Muscle of leg (tissue), 11 donors: ENCODE results near the gene DNASE1L1. TPM values are rescaled to one million over a fixed set of nuclear protein-coding genes. Genes with fewer than 3 reads are reported as not detected.
"Not testable (repeated sequence)": the region's sequence is repeated elsewhere in the genome, so short reads cannot be mapped to it uniquely, and the experiment has no call there.

Experiments
- DNase-seq: peaks from one replicate; pipeline ENCODE4 v3.0.0; 2013
- H3K27ac ChIP-seq: one replicate; pipeline ENCODE4 v1.5.1; 2013; ENCODE audit warnings: mild to moderate bottlenecking, low read length, control low read depth
- H3K27me3 ChIP-seq: one replicate; pipeline ENCODE4 v1.6.1; 2013; ENCODE audit warnings: low read length; ENCODE audit not compliant: control insufficient read depth, insufficient read depth
- H3K36me3 ChIP-seq: one replicate; pipeline ENCODE4 v1.6.1; 2013; ENCODE audit warnings: low read length; ENCODE audit not compliant: control insufficient read depth, insufficient read depth
- H3K4me1 ChIP-seq: one replicate; pipeline ENCODE4 v1.6.1; 2013; ENCODE audit warnings: low read length; ENCODE audit not compliant: control insufficient read depth, insufficient read depth
- H3K4me3 ChIP-seq: one replicate; pipeline ENCODE4 v1.5.1; 2013; ENCODE audit warnings: low read length, control low read depth
- H3K9me3 ChIP-seq: replicated peaks from 2 replicates; pipeline ENCODE4 v1.6.1; 2013; ENCODE audit warnings: low read depth, low read length; ENCODE audit not compliant: control insufficient read depth
- WGBS: methylation state at CpG from one replicate; pipeline ENCODE4 v1.1.5; 2013; ENCODE audit warnings: missing lambda C conversion rate; ENCODE audit not compliant: insufficient coverage; 5-methylcytosine and 5-hydroxymethylcytosine counted together
- polyA plus RNA-seq, 8 donors: library from polyadenylated mRNA; unstranded; fragments of 120-200 nt; gene quantifications; one replicate each; pipeline versions ENCODE4 v1.2.1 to v1.2.3, GENCODE V29; 2013; ENCODE audit warnings: inconsistent platforms in 1 of 8, low replicate concordance in 1 of 8; ENCODE audit not compliant: insufficient read length in 8 of 8, insufficient read depth in 1 of 8
- total RNA-seq: library from RNA; stranded (reverse); fragments of 120-200 nt; gene quantifications from one replicate; pipeline ENCODE4 v1.2.4, GENCODE V29; 2013

Gene DNASE1L1
- total and polyA plus RNA-seq, 9 donors = 17.8 to 38.7 (median 32.6) TPM

DNA sequence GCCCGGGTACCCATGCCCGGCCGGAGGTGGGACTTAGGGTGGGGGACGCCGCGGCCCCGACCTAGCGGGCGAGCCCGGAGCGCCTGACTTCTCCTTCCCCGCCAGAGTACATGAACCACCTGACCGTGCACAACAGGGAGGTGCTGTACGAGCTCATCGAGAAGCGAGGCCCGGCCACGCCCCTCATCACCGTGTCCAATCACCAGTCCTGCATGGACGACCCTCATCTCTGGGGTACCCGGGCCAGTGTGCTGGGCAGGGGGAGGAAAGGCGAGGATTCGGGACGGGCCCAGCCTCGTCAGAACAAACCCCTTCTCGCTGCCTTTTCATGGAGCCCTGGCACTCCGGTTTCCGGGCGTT, 2.9 kb upstream of the DNASE1L1 start:
- Histone ChIP-seq H3K4me3 (peak overlapping the region; percentile 56), H3K4me1 (peaks cover 19% of the 10 kb centered on the region), H3K27ac (peak overlapping the region; percentile 76), H3K27me3 (no peaks in the 10 kb centered on the region), H3K36me3 (peaks cover 10% of the 10 kb centered on the region), H3K9me3 (peaks cover 3% of the 10 kb centered on the region)
- peak; percentile 80 for DNase-seq
- WGBS = 45% methylated on average over 23 of the region's 29 CpGs

DNA sequence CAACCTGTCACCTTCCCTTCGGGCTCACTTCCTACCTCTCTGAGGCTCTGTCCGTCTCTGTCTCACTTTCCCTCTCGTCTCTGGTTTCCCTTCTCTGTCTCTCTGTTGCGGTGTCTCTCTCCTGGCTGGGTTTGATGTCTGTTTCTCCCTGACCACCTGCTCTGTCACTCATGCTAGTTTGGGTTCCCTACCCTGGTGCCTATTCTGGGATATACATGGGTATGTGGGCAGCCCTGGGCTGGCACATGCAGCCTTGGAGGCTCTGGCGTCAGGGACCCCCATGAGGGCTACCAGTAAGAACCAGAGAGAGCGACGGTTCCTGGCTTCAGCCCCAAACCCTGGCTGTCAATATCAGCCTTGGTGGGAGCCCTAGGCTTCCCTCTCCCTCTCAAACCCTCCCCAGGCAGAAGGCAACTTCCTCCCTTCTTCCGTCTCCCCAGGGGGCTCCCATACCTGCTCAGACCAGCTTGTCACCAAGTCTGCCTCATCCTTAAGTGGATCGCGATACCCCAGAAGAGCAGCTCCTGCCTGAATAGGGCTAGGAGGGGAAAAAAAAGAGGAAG, 314 bp downstream of the DNASE1L1 start:
- no peak for DNase-seq
- Histone ChIP-seq H3K4me1 (peaks cover 19% of the 10 kb centered on the region), H3K27ac (peak overlapping the region; percentile 87), H3K27me3 (no peaks in the 10 kb centered on the region), H3K9me3 (peaks cover 5% of the 10 kb centered on the region), H3K36me3 (peaks cover 7% of the 10 kb centered on the region), H3K4me3 (peak overlapping the region; percentile 21)
- WGBS = 51% methylated on average over 7 of the region's 10 CpGs

DNA sequence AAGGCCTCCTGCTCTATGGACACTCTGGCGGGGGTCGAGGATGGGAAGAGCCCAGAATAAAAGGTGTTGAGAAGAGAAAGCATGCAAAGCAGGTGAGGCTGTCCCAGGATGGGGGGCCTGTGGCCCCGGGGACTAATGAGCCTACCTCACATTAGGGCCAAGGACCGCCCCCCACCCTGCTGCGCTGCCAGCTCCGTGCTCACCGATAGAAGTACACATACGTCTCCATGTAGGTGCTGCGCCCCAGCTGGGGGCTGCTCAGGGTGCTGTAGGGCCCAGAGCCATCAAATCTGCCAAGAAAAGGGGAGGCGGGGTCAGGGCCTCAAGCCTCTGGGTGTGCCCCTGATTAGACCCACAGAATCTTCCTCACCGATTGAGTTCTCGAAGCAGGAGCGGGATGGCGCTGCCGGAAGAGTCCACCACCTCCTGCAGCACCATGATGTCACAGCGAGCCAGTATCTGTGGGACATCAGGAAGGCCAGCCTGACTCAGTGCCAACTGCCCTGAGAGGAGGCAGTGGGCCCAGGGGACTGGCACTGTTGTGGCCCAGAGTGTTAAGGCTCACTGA, 4.3 kb downstream of the DNASE1L1 start:
- no peak for DNase-seq
- WGBS = 88% methylated on average over 15 of the region's 16 CpGs

DNA sequence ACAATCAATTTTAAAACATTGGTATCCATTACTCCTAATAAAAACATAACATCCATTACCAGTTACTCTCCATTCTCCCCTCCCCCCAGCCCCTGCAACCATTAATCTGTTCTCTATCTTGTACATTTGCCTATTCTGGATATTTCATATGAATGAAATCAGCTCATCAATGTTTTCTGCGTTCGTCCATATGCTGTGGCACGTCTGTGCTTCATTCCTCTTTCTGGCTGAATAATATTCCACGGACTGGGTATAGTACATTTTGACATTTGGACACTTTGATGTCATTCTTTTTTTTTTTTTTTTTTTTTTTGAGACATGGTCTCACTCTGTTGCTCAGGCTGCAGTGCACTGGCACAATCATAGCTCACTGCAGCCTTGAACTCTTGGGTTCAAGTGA, 5.2 kb downstream of the DNASE1L1 start:
- DNase-seq = no peak
- Histone ChIP-seq H3K36me3 (peaks cover 25% of the 10 kb centered on the region), H3K27me3 (no peaks in the 10 kb centered on the region), H3K27ac (no peak overlapping the region), H3K9me3 (peaks cover 2% of the 10 kb centered on the region), H3K4me3 (no peak overlapping the region), H3K4me1 (peaks cover 15% of the 10 kb centered on the region)
- no CpG with 5 or more reads among the region's 4 CpGs for WGBS

More for the DNA sequence above, 4.3 kb downstream of the DNASE1L1 start:
- H3K27ac ChIP-seq = no peak overlapping the region
- peaks cover 16% of the 10 kb centered on the region for H3K4me1 ChIP-seq
- H3K4me3 ChIP-seq = no peak overlapping the region
- H3K36me3 ChIP-seq = peaks cover 16% of the 10 kb centered on the region
- peaks cover 2% of the 10 kb centered on the region for H3K9me3 ChIP-seq
- H3K27me3 ChIP-seq = no peaks in the 10 kb centered on the region

DNA sequence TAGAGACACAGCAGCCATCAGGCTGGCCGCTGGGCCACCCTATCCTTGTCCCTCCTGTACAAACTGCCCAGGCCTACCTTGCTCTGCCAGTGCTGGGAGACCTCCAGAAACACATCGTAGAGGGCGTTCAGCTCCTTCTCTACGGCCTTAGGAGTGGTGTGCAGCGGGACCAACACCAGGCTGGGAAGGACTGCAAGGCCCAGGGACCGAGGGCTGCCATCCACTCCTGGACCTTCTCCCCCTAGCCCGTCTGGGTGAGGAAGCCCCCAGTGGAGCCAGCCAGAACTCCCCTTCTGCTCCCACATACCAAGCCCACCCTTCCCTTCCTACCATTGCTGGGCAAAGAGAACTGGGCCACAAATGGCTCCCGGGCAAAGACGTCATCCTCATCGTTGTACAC, 5.9 kb downstream of the DNASE1L1 start:
- Histone ChIP-seq H3K27ac (no peak overlapping the region), H3K27me3 (no peaks in the 10 kb centered on the region), H3K9me3 (peaks cover 2% of the 10 kb centered on the region), H3K36me3 (peaks cover 26% of the 10 kb centered on the region), H3K4me1 (peaks cover 9% of the 10 kb centered on the region), H3K4me3 (no peak overlapping the region)
- 76% methylated on average over 9 of the region's 10 CpGs for WGBS
- DNase-seq = no peak

DNA sequence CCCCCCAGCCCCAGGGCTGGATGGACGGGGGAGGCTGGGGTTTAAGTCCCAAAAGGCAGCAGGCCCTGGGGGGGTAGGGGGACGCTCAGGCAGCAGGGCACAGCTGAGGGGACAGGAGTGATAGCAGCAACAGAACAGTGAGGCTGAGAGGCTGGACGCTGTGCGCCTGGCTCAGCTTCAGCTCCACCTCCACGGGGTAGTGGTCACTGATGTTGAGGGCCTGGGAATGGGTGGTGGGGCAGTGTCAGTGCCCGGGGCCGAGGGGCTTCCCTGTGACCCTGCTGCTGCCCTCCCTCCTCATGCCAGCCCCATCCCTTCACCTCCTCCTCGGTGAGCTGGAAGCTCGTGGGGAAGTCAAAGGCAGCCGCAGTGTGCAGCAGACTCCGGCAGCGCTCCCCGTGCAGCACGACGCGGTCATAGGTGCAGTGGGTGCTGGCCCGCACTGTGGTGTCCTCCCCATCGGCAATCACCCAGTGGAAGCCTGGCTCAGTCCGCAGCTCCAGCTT, 6.4 kb downstream of the DNASE1L1 start:
- no peak for DNase-seq
- Histone ChIP-seq H3K4me3 (no peak overlapping the region), H3K27ac (no peak overlapping the region), H3K27me3 (no peaks in the 10 kb centered on the region), H3K36me3 (peaks cover 26% of the 10 kb centered on the region), H3K9me3 (peaks cover 2% of the 10 kb centered on the region), H3K4me1 (peaks cover 10% of the 10 kb centered on the region)
- WGBS = 83% methylated on average over 15 of the region's 19 CpGs

DNA sequence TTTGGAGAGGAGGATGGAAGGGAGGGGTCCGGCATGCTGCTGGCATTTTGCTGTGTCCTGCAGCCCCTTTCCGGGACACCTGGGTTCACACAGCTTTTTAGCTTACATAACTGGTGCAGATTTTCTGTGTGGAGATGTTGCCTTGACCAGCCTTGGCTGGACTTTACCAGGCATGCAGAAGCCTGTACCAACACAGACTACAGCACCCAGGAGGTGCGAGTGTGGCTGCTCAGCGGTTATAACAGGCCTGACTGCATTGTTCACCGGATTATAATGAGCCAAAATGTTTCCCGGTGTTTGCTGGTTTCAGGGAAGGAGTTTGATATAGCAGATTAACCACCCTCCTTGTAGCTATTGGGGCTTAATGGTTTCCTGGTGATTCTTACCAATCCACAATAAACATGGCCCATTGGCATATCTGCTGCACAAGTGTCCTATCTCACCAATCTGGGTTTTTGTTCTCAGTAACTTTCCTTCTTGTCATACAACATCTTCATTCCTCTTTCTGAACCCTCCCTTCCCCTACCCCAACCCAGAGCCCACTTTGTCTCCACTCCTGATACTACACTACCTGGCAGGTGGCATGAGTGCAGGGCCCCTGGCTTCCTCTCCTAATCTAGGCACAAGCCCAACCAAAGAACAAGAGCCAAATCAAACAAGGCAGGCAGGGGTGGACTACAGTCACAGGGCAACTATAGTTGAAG, 7.0 kb downstream of the DNASE1L1 start:
- no CpG with 5 or more reads among the region's 6 CpGs for WGBS
- no peak for DNase-seq
- H3K4me1 ChIP-seq = peaks cover 13% of the 10 kb centered on the region
- H3K4me3 ChIP-seq = no peak overlapping the region
- H3K36me3 ChIP-seq = peaks cover 26% of the 10 kb centered on the region
- H3K27me3 ChIP-seq = no peaks in the 10 kb centered on the region
- peaks cover 2% of the 10 kb centered on the region for H3K9me3 ChIP-seq
- H3K27ac ChIP-seq = no peak overlapping the region

DNA sequence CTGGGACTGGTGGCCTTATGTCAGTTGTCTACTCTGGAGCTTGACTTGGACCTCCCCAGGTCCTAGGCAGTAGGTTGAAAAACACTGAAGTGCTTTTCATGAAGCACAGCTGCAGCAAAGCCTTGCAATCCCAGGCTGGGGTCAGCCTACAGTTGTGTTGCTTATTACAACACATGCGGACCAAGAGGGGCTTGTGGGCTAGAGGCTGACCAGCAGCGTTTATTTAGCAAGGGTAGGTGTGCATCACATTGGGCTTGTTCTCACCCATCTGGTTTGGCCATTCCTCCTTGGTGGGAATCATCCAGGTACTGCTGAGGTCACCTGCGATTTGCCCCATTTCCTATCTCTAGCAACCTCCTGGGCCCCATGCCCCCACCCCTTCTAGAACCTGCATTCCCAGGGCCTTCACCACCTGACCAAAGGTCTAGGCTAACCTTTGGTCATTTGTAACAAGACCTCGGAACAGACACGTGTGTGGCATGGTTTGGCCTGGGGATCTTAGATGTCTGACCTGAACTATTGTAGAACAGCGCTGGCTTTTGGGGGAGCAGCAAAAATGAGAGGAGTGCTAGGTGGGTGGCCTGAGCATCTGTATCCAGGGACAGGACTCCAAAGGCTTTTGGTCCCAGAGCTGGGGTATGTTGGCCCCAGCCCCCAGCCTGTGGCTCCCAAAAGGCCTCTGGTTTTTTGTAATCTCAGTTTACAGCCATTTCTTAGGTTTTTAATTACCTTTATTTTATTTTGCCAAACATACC, 7.8 kb downstream of the DNASE1L1 start:
- WGBS = 48% methylated on average over 6 of the region's 6 CpGs
- H3K36me3 ChIP-seq = peaks cover 26% of the 10 kb centered on the region
- H3K4me1 ChIP-seq = peaks cover 13% of the 10 kb centered on the region
- no peak overlapping the region for H3K4me3 ChIP-seq
- no peaks in the 10 kb centered on the region for H3K27me3 ChIP-seq
- H3K27ac ChIP-seq = peak overlapping the region; percentile 7
- peaks cover 2% of the 10 kb centered on the region for H3K9me3 ChIP-seq
- DNase-seq = no peak

DNA sequence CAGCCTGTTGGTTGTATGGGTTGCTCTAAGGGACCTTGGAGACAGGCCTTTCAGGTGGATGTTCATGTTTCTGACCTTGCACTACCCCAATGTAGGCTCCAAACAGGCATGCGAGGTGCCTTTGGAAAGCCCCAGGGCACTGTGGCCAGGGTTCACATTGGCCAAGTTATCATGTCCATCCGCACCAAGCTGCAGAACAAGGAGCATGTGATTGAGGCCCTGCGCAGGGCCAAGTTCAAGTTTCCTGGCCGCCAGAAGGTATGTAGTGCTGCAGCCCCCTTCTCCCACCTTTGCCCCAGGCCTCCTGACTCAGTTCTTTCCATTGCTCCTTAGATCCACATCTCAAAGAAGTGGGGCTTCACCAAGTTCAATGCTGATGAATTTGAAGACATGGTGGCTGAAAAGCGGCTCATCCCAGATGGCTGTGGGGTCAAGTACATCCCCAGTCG, 8.7 kb downstream of the DNASE1L1 start:
- not testable (repeated sequence) for H3K27me3 ChIP-seq, H3K27ac ChIP-seq, H3K4me3 ChIP-seq, H3K9me3 ChIP-seq, DNase-seq
- Histone ChIP-seq H3K4me1 (peaks cover 13% of the 10 kb centered on the region), H3K36me3 (peaks cover 26% of the 10 kb centered on the region)
- no CpG with 5 or more reads among the region's 6 CpGs for whole genome bisulfite sequencing
